ENCODE data around the gene MEIKIN.

DNA sequence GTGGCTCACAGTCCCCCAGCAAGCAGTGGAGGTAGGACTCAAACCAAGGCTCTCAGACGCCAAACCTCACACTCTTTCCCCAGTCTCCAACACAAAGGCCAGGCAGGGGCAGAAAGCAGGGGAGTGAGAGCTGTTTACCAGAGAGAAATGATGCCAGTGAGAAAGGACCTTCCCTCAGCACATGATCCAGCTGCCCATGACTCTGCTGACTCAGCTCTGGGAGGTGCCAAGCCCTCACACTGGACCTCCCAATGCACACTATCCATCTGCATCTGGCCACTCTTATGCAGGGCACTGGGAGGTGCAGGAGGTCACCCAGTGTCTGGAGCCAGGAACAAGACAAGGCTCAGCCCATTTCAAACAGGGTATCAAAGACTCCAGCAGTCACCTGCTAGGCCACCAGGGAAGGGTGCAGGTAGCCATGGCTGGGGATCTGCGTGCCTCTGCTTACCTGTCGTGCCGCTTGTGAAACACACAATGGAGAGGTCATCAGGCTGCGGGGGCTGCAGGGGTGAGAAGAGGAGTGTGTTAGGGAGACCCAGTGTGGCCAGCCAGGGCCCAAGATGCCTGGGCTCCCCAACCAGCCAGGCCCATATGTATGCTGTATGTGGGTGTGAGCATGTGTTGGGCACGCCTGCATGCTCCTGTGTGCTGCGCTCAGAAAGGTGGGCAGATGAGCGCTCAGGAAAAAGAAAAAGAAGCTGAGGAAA is 39.6 kb upstream of the MEIKIN start:
- TF ChIP-seq CTCF (IDR thresholded peaks at IDR 0.05), result no peak
- TF ChIP-seq EP300 (IDR thresholded peaks at IDR 0.05), result no peak
- no peak for TF ChIP-seq POLR2A (IDR thresholded peaks at IDR 0.05)
- no peak for TF ChIP-seq POLR2AphosphoS5 (IDR thresholded peaks at IDR 0.05)

Data from sigmoid colon (tissue), 4 donors.